OCI-LY3 (cell line): ENCODE measurements around the gene TRAPPC1.

Experiments used
- H2AFZ ChIP-seq: fragments of 200-600, 300-600 bp; shearing (Covaris generic); 2 replicates; pipeline ENCODE4 v1.6.0; 2014; ENCODE audit warnings: antibody characterized with exemption, low read depth, low read length
- H3K27ac ChIP-seq: fragments of 200-600, 300-600 bp; sonication (generic); 2 replicates; pipeline ENCODE4 v1.5.1; 2014; ENCODE audit warnings: mild to moderate bottlenecking, low read length, moderate library complexity, mixed read lengths
- H3K27me3 ChIP-seq: fragments of 200-600, 300-600 bp; sonication (generic); 2 replicates; pipeline ENCODE4 v1.6.1; 2014; ENCODE audit warnings: low read depth, low read length, mixed read lengths
- H3K36me3 ChIP-seq: fragments of 200-600, 300-600 bp; sonication (generic); replicated peaks from 2 replicates; pipeline ENCODE3; 2014; ENCODE audit warnings: low read depth, low read length, mixed read lengths
- H3K4me1 ChIP-seq: fragments of 300-600, 200-600 bp; sonication (generic); 2 replicates; pipeline ENCODE4 v1.6.1; 2014; ENCODE audit warnings: low read length, mixed read lengths
- H3K4me2 ChIP-seq: fragments of 200-600, 300-600 bp; sonication (generic); 2 replicates; pipeline ENCODE4 v1.6.1; 2014; ENCODE audit warnings: low read length, mixed read lengths
- H3K4me3 ChIP-seq: fragments of 300-600, 200-600 bp; sonication (generic); 2 replicates; pipeline ENCODE4 v1.5.1; 2014; ENCODE audit warnings: antibody characterized with exemption, mild to moderate bottlenecking, low read length, moderate library complexity
- H3K79me2 ChIP-seq: fragments of 300-600, 200-600 bp; shearing (Covaris generic); 2 replicates; pipeline ENCODE4 v1.6.1; 2014; ENCODE audit warnings: mild to moderate bottlenecking, low read length, mixed read lengths
- H3K9ac ChIP-seq: fragments of 300-600, 200-600 bp; shearing (Covaris generic); 2 replicates; pipeline ENCODE4 v1.6.0; 2014; ENCODE audit warnings: mild to moderate bottlenecking, low read length, moderate library complexity
- H3K9me3 ChIP-seq: fragments of 200-600, 300-600 bp; shearing (Covaris generic); 2 replicates; pipeline ENCODE4 v1.6.1; 2014; ENCODE audit warnings: low read length, mixed read lengths; ENCODE audit not compliant: insufficient read depth
- H4K20me1 ChIP-seq: fragments of 200-600, 300-600 bp; sonication (generic); 2 replicates; pipeline ENCODE4 v1.6.1; 2016; ENCODE audit warnings: low read length, mixed read lengths; ENCODE audit not compliant: insufficient read depth
- EZH2phosphoT487 ChIP-seq: fragments of 200-600 bp; shearing (Covaris generic); IDR thresholded peaks from 2 replicates; pipeline ENCODE4 v1.6.1; 2018; ENCODE audit warnings: antibody characterized with exemption, mixed run types, low read depth
- TF ChIP-seq, protein P1 (sequence below): fragments of 200-600, 300-600 bp; sonication (generic); IDR thresholded peaks from 2 replicates; pipeline ENCODE4 v1.5.1; 2014; ENCODE audit warnings: antibody characterized with exemption, low read length, low read depth

TRAPPC1 gene

DNA sequence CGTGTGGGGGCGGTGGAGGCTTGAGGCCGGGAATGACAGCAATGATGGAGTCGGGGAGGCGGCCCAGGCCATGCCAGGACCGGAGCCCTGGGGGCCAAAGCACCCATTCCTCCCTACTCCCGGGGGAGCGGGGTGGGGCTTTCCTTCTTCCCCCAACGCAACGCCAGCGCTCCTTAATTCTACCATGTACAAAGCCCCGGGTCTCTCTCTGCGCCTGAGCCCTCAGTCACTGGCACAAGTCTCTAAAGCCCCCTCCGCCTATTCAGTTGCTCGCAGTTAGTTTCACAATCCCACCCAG lies 15.4 kb downstream of the TRAPPC1 start:
- H3K27me3 ChIP-seq, result no peaks in the 10 kb centered on the region
- H4K20me1 ChIP-seq, result no peaks in the 10 kb centered on the region
- no peak overlapping the region for H3K9ac ChIP-seq
- H3K4me3 ChIP-seq, result peak overlapping the region; percentile 97
- H3K4me1 ChIP-seq, result peaks cover 9% of the 10 kb centered on the region; the same call in 1 of the 2 replicates
- no peaks in the 10 kb centered on the region for H3K79me2 ChIP-seq
- H3K36me3 ChIP-seq, result peaks cover 2% of the 10 kb centered on the region
- no peak overlapping the region for H2AFZ ChIP-seq
- H3K4me2 ChIP-seq, result peak overlapping the region; percentile 69
- no peak overlapping the region for H3K27ac ChIP-seq
- no peaks in the 10 kb centered on the region for H3K9me3 ChIP-seq
- TF ChIP-seq, protein P1, sequence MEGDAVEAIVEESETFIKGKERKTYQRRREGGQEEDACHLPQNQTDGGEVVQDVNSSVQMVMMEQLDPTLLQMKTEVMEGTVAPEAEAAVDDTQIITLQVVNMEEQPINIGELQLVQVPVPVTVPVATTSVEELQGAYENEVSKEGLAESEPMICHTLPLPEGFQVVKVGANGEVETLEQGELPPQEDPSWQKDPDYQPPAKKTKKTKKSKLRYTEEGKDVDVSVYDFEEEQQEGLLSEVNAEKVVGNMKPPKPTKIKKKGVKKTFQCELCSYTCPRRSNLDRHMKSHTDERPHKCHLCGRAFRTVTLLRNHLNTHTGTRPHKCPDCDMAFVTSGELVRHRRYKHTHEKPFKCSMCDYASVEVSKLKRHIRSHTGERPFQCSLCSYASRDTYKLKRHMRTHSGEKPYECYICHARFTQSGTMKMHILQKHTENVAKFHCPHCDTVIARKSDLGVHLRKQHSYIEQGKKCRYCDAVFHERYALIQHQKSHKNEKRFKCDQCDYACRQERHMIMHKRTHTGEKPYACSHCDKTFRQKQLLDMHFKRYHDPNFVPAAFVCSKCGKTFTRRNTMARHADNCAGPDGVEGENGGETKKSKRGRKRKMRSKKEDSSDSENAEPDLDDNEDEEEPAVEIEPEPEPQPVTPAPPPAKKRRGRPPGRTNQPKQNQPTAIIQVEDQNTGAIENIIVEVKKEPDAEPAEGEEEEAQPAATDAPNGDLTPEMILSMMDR, result no peak
- no peak for TF ChIP-seq EZH2phosphoT487

DNA sequence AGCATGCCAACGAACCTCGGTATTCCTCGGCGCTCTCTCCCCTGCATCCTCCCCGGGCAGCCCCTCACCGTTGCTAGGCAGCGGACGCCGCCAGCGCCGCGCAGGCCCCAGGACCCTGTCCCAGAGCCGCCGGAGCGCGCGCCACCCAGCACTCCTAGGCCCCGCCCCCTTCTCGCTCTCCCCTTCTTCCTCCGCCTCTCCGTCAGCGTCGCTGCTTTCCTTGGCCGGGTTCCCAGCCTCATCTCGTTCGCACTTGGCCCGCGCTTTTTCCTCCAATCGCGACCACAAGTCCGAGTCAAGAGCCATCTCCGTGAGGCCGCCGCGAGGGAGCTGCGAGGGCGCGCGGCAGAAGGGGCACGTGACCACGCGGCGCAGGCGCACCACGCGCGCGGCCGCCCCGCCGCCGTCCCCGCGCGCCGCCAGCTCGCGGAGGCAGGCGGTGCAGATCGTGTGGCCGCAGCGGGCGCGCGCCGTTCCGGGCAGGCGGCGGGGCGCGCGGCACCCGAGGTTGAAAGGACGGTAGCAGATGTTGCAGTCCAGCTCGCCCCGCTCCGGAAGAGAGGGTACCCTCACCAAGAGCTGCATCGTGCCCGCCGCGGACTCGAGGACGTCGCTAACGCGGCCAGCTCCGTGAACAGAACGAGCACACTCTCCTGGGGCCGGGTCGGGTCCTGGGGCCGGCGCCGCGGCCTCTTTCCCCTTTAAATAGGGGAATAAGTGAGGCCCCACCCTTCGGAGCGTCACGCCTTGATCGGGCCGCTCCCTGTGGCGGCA lies 15.9 kb downstream of the TRAPPC1 start, which contains the start of gene RNF227:
RNF227 (minus strand) TSS at position 679 of the 774 bp plus-strand sequence; CDS start at position 585, 94 bp downstream.
- no peaks in the 10 kb centered on the region for H3K27me3 ChIP-seq
- H4K20me1 ChIP-seq, result no peaks in the 10 kb centered on the region
- peaks cover 2% of the 10 kb centered on the region for H3K36me3 ChIP-seq
- H3K4me3 ChIP-seq, result peak within 1 kb of the TSS; percentile 97
- TF ChIP-seq, protein P1, result no peak
- TF ChIP-seq EZH2phosphoT487, result no peak
- H3K9me3 ChIP-seq, result no peaks in the 10 kb centered on the region
- H3K79me2 ChIP-seq, result no peaks in the 10 kb centered on the region
- peaks cover 9% of the 10 kb centered on the region; the same call in 1 of the 2 replicates for H3K4me1 ChIP-seq
- peak within 1 kb of the TSS; percentile 72 for H3K27ac ChIP-seq
- H3K4me2 ChIP-seq, result peak within 1 kb of the TSS; percentile 100
- H2AFZ ChIP-seq, result peak within 1 kb of the TSS; percentile 91
- H3K9ac ChIP-seq, result peak within 1 kb of the TSS; percentile 73

DNA sequence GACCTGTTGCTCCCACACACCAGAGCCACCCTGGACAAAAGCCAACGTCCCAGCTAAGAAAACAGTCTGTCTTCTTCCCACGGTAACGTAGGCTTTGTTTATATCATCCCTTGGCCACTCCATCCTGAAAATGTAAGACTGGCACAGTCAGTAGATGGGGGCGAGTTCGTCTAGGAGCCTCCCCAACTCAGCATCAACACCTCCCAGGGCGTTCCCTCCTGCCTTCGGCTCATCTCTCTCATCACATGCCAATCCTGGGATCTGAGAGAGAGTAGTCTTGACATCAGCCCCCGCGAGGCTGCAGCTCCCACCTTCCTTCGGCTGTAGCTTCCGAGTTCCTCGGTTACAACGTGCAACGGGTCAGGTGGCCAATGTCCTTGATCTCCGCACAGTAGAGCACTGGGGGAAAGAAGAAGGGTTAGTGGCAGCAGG lies 16.6 kb downstream of the TRAPPC1 start:
- H3K9ac ChIP-seq, result peak overlapping the region; percentile 73

DNA sequence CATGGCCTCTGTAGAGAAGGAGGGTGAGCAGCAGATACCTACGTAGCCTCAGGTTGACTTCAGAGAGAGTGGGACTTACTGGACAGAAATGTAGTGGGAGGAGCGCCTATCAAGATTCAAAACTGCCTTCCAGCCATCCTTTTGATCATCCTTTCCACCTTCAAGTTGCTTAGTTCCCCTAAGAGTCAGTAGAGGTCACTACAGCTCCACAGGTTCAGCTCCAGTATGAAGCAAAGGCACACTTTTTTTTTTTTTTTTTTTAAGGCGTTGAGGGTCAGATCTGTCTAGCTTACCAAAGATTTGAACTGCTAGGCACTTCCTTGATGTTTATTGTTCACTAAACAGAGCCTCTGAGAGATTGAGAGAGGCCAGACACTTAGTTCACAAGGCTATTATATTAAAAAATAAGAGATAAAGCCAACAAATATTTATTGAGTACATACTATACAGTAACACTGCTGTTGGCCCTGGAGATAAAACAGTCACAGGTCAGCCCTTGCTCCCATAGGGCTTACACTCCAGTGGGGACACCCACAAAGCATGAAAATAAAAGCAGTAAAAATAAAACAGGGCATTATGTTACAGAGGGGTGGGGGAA lies 18.7 kb downstream of the TRAPPC1 start:
- TF ChIP-seq, protein P1, result peak; percentile 59
- TF ChIP-seq EZH2phosphoT487, result no peak
- peaks cover 9% of the 10 kb centered on the region; the same call in 1 of the 2 replicates for H3K4me1 ChIP-seq
- H3K9me3 ChIP-seq, result no peaks in the 10 kb centered on the region
- peaks cover 2% of the 10 kb centered on the region for H3K36me3 ChIP-seq
- H3K27ac ChIP-seq, result no peak overlapping the region
- no peak overlapping the region for H2AFZ ChIP-seq
- no peak overlapping the region for H3K9ac ChIP-seq
- no peaks in the 10 kb centered on the region for H3K79me2 ChIP-seq
- no peaks in the 10 kb centered on the region for H3K27me3 ChIP-seq
- H4K20me1 ChIP-seq, result no peaks in the 10 kb centered on the region
- H3K4me3 ChIP-seq, result no peak overlapping the region
- H3K4me2 ChIP-seq, result no peak overlapping the region

More for the DNA sequence above, 16.6 kb downstream of the TRAPPC1 start:
- no peaks in the 10 kb centered on the region for H4K20me1 ChIP-seq
- peaks cover 2% of the 10 kb centered on the region for H3K36me3 ChIP-seq
- TF ChIP-seq EZH2phosphoT487, result no peak
- TF ChIP-seq, protein P1, result no peak
- H3K27me3 ChIP-seq, result no peaks in the 10 kb centered on the region
- no peaks in the 10 kb centered on the region for H3K79me2 ChIP-seq
- no peaks in the 10 kb centered on the region for H3K9me3 ChIP-seq
- H3K27ac ChIP-seq, result peak overlapping the region; percentile 72; the same call in 1 of the 2 replicates
- H2AFZ ChIP-seq, result peak overlapping the region; percentile 91
- H3K4me2 ChIP-seq, result peak overlapping the region; percentile 100
- peak overlapping the region; percentile 97 for H3K4me3 ChIP-seq
- peaks cover 9% of the 10 kb centered on the region; the same call in 1 of the 2 replicates for H3K4me1 ChIP-seq
